Omental fat pad (tissue), 4 donors: ENCODE measurements around the gene CTTN. TPM values are rescaled to one million over a fixed set of nuclear protein-coding genes. Genes with fewer than 3 reads are reported as not detected.

Experiments
- ATAC-seq: fragments of 150-250 bp; one replicate; pipeline ENCODE4 v1.9.1; 2016; ENCODE audit warnings: mild to moderate bottlenecking, moderate library complexity; ENCODE audit not compliant: low FRiP score
- DNase-seq: peaks from one replicate; pipeline ENCODE4 v3.0.0-alpha.2; 2019; ENCODE audit warnings: low spot score
- CTCF ChIP-seq, 3 donors: fragments of 450-650 bp; IDR thresholded peaks; one replicate each; pipeline ENCODE4 v1.5.1; 2016 to 2017; ENCODE audit warnings: antibody characterized with exemption in 3 of 3, mild to moderate bottlenecking in 3 of 3, moderate library complexity in 2 of 3
- total RNA-seq, 4 donors: library from RNA; depleted of rRNA; stranded (reverse); fragments of >200 nt; gene quantifications; one replicate each; pipeline ENCODE4 v1.1.0, GENCODE V29; 2016

CTTN gene
- total RNA-seq, 4 donors from 2014 or later, result 240 to 341 (median 294) TPM

- no peak for TF ChIP-seq CTCF (IDR thresholded peaks at IDR 0.05)
- DNase-seq, result no peak
- ATAC-seq, result no peak
These were observed 33.4 kb upstream of the CTTN start for GRCh38 chr11:70364745-70365543.

- DNase-seq (no peak), ATAC-seq (no peak)
- TF ChIP-seq CTCF (IDR thresholded peaks at IDR 0.05), result no peak
These were observed 32.8 kb upstream of the CTTN start for GRCh38 chr11:70365544-70365927.

- ATAC-seq (no peak), DNase-seq (no peak)
- no peak for TF ChIP-seq CTCF (IDR thresholded peaks at IDR 0.05)
These were observed 31.3 kb upstream of the CTTN start for GRCh38 chr11:70367071-70367470.

- DNase-seq, result no peak
- ATAC-seq, result no peak
These were observed 29.4 kb upstream of the CTTN start for GRCh38 chr11:70368961-70369360.

GRCh38 chr11:70371241-70371640, 27.1 kb upstream of the CTTN start:
- TF ChIP-seq CTCF (IDR thresholded peaks at IDR 0.05), result no peak
- no peak for DNase-seq
- peak; percentile 75 for ATAC-seq

More at GRCh38 chr11:70368961-70369360, 29.4 kb upstream of the CTTN start:
- TF ChIP-seq CTCF (IDR thresholded peaks at IDR 0.05), result no peak

GRCh38 chr11:70372076-70372475, 26.3 kb upstream of the CTTN start:
- DNase-seq (no peak), ATAC-seq (no peak)
- TF ChIP-seq CTCF (IDR thresholded peaks at IDR 0.05), result no peak

- ATAC-seq (no peak), DNase-seq (no peak)
- no peak for TF ChIP-seq CTCF (IDR thresholded peaks at IDR 0.05)
These were observed 21.7 kb upstream of the CTTN start for GRCh38 chr11:70376621-70377020.
